GM12892 (cell line): ENCODE measurements around the gene TOM1L2.

ENCODE experiments used
- POLR2AphosphoS5 ChIP-seq: IDR thresholded peaks from 2 replicates; pipeline ENCODE4 v1.6.1; 2011; ENCODE audit warnings: low read depth, low read length, control low read depth
- TAF1 ChIP-seq: IDR thresholded peaks from 2 replicates; pipeline ENCODE4 v1.6.1; 2011; ENCODE audit warnings: low read depth, mild to moderate bottlenecking, control low read depth, low read length, borderline replicate concordance

- TF ChIP-seq POLR2AphosphoS5 (no peak), TAF1 (no peak)
Observed at GRCh38 chr17:17947966-17948365, 24.2 kb downstream of the TOM1L2 start.
